SK-N-SH (cell line): ENCODE results near the gene GGCT. TPM values are rescaled to one million over a fixed set of nuclear protein-coding genes. Genes with fewer than 3 reads are reported as not detected.

Experiments used
- CTCF ChIA-PET: fragments of 300-600, 350-600 bp; formaldehyde crosslinking; extraction: SDS; loops from one replicate; lab custom pipeline; 2021; lab: Yijun Ruan, JAX
- POLR2A ChIA-PET: fragments of 350-600 bp; sonication (Branson Sonifier 250); formaldehyde crosslinking; extraction: SDS; loops from one replicate; lab custom pipeline; 2020; ENCODE audit warnings: antibody characterized with exemption, inconsistent platforms; lab: Yijun Ruan, JAX
- DNase-seq: peaks from one replicate; pipeline ENCODE4 v3.0.0; 2012
- H2AFZ ChIP-seq: fragments of 200-600 bp; sonication (generic); 2 replicates; pipeline ENCODE4 v1.8.1; 2016; ENCODE audit warnings: antibody characterized with exemption, mild to moderate bottlenecking, low read depth
- H3F3A ChIP-seq: fragments of 200-600 bp; sonication (generic); replicated peaks from 2 replicates; pipeline ENCODE3; 2016; ENCODE audit warnings: antibody characterized with exemption, mild to moderate bottlenecking; ENCODE audit not compliant: insufficient read depth
- H3K27ac ChIP-seq, 2 experiments: fragments of 200-500 bp in 1 of 2; fragments of 200-600 bp in 1 of 2; sonication (Bioruptor generic) in 1 of 2; sonication (generic), shearing (Covaris generic) in 1 of 2; 2 replicates each; pipeline versions ENCODE4 v1.5.1 to v1.6.1; 2014 to 2016; ENCODE audit warnings: low read depth in 2 of 2, inconsistent platforms in 1 of 2, low read length in 1 of 2, mild to moderate bottlenecking in 1 of 2, mixed read lengths in 1 of 2
- H3K27me3 ChIP-seq: fragments of 200-600 bp; sonication (generic), shearing (Covaris generic); 2 replicates; pipeline ENCODE4 v1.6.1; 2016; ENCODE audit warnings: mixed run types; ENCODE audit not compliant: insufficient read depth
- H3K36me3 ChIP-seq, 2 experiments: fragments of 200-500 bp in 1 of 2; fragments of 200-600 bp in 1 of 2; sonication (Bioruptor generic) in 1 of 2; sonication (generic) in 1 of 2; replicated peaks in 1 of 2; 2 replicates each; pipeline versions ENCODE3 to v1.5.1; 2014 to 2016; ENCODE audit warnings: low read length in 1 of 2, mild to moderate bottlenecking in 1 of 2; ENCODE audit not compliant: insufficient read depth in 2 of 2, control insufficient read depth in 1 of 2
- H3K4me1 ChIP-seq, 2 experiments: fragments of 200-500 bp in 1 of 2; fragments of 200-600 bp in 1 of 2; sonication (Bioruptor generic) in 1 of 2; sonication (generic), shearing (Covaris generic) in 1 of 2; 2 replicates each; pipeline versions ENCODE4 v1.5.1 to v1.6.1; 2014 to 2016; ENCODE audit warnings: low read depth in 1 of 2, low read length in 1 of 2, mixed run types in 1 of 2; ENCODE audit not compliant: insufficient read depth in 2 of 2, control insufficient read depth in 1 of 2
- H3K4me2 ChIP-seq: fragments of 200-600 bp; sonication (generic), shearing (Covaris generic); 2 replicates; pipeline ENCODE4 v1.6.1; 2017; ENCODE audit warnings: mixed run types
- H3K4me3 ChIP-seq, 2 experiments: fragments of 200-500 bp in 1 of 2; fragments of 200-600 bp in 1 of 2; sonication (Bioruptor generic) in 1 of 2; sonication (generic), shearing (Covaris generic) in 1 of 2; 2 replicates each; pipeline versions ENCODE4 v1.5.1 to v1.8.1; 2014 to 2016; ENCODE audit warnings: low read depth in 2 of 2, inconsistent platforms in 1 of 2, low read length in 1 of 2, mild to moderate bottlenecking in 1 of 2, mixed read lengths in 1 of 2, moderate library complexity in 1 of 2
- H3K79me2 ChIP-seq: fragments of 200-600 bp; sonication (generic); 2 replicates; pipeline ENCODE4 v1.8.1; 2017; ENCODE audit warnings: mild to moderate bottlenecking; ENCODE audit not compliant: insufficient read depth
- H3K9ac ChIP-seq: fragments of 200-600 bp; sonication (generic); 2 replicates; pipeline ENCODE4 v1.6.1; 2017; ENCODE audit warnings: mixed run types
- H3K9me2 ChIP-seq: fragments of 200-600 bp; sonication (generic); 2 replicates; pipeline ENCODE4 v1.6.1; 2017; ENCODE audit warnings: mixed run types
- H3K9me3 ChIP-seq: fragments of 200-600 bp; sonication (generic); 2 replicates; pipeline ENCODE4 v1.6.1; 2017; ENCODE audit warnings: mixed run types, mild to moderate bottlenecking, moderate library complexity
- H4K20me1 ChIP-seq: fragments of 200-600 bp; sonication (generic); 2 replicates; pipeline ENCODE4 v1.6.1; 2017; ENCODE audit warnings: mild to moderate bottlenecking, mixed run types; ENCODE audit not compliant: insufficient read depth
- CHD2 ChIP-seq: fragments of 150-350 bp; IDR thresholded peaks from 2 replicates; pipeline ENCODE4 v1.6.1; 2018; ENCODE audit warnings: low read length; ENCODE audit not compliant: partially characterized antibody
- CTCF ChIP-seq: fragments of 200-600 bp; sonication (generic); IDR thresholded peaks from 2 replicates; pipeline ENCODE4 v1.6.1; 2017; ENCODE audit warnings: antibody characterized with exemption, mild to moderate bottlenecking, moderate library complexity
- EP300 ChIP-seq, 2 experiments: IDR thresholded peaks; 2 replicates each; pipeline versions ENCODE4 v1.4.0 to v1.6.1; 2012; ENCODE audit warnings: borderline replicate concordance in 1 of 2, low read depth in 1 of 2, low read length in 1 of 2
- EZH2phosphoT487 ChIP-seq: fragments of 200-600 bp; sonication (generic); IDR thresholded peaks from 2 replicates; pipeline ENCODE4 v1.6.1; 2017; ENCODE audit warnings: low read depth, mixed run types, mild to moderate bottlenecking, antibody characterized with exemption, moderate library complexity, borderline replicate concordance
- FOXJ3 ChIP-seq: sonication (generic); formaldehyde crosslinking; IDR thresholded peaks from 2 replicates; pipeline ENCODE4 v1.5.1; 2020; ENCODE audit warnings: mild to moderate bottlenecking, missing genetic modification reagents
- GABPA ChIP-seq: IDR thresholded peaks from 2 replicates; pipeline ENCODE4 v1.4.0; 2012; ENCODE audit warnings: low read depth, mild to moderate bottlenecking
- GATA2 ChIP-seq: sonication (generic); formaldehyde crosslinking; IDR thresholded peaks from 2 replicates; pipeline ENCODE4 v1.5.0; 2020; ENCODE audit warnings: mild to moderate bottlenecking, missing genetic modification reagents
- JUND ChIP-seq: IDR thresholded peaks from 2 replicates; pipeline ENCODE4 v1.4.0; 2012
- MEF2A ChIP-seq: IDR thresholded peaks from 2 replicates; pipeline ENCODE4 v1.4.0; 2012; ENCODE audit warnings: low read depth, borderline replicate concordance
- MXI1 ChIP-seq: IDR thresholded peaks from 2 replicates; pipeline ENCODE4 v1.6.1; 2012; ENCODE audit warnings: mild to moderate bottlenecking, low read depth, low read length, improper control_type of control experiment
- NFIC ChIP-seq: IDR thresholded peaks from 2 replicates; pipeline ENCODE4 v1.4.0; 2012; ENCODE audit warnings: borderline replicate concordance
- RAD21 ChIP-seq: IDR thresholded peaks from 2 replicates; pipeline ENCODE4 v1.6.1; 2012; ENCODE audit warnings: mild to moderate bottlenecking, low read length
- RCOR1 ChIP-seq: fragments of 150-350 bp; IDR thresholded peaks from 2 replicates; pipeline ENCODE4 v1.6.1; 2017; ENCODE audit warnings: antibody characterized with exemption, low read length
- SIN3A ChIP-seq: IDR thresholded peaks from 2 replicates; pipeline ENCODE4 v1.6.1; 2012; ENCODE audit warnings: low read depth, mild to moderate bottlenecking, low read length, moderate library complexity, borderline replicate concordance
- SMC3 ChIP-seq: IDR thresholded peaks from 2 replicates; pipeline ENCODE4 v1.6.1; 2012; ENCODE audit warnings: low read depth, low read length, improper control_type of control experiment
- TAF1 ChIP-seq: IDR thresholded peaks from 2 replicates; pipeline ENCODE4 v1.6.1; 2012; ENCODE audit warnings: low read depth, mild to moderate bottlenecking, low read length, moderate library complexity, borderline replicate concordance
- TCF12 ChIP-seq: IDR thresholded peaks from 2 replicates; pipeline ENCODE4 v1.4.0; 2012
- TEAD4 ChIP-seq: IDR thresholded peaks from 2 replicates; pipeline ENCODE4 v1.4.0; 2012; ENCODE audit warnings: mild to moderate bottlenecking, borderline replicate concordance; ENCODE audit not compliant: insufficient read depth
- YY1 ChIP-seq: IDR thresholded peaks from 2 replicates; pipeline ENCODE4 v1.4.0; 2012; ENCODE audit warnings: low read depth, mild to moderate bottlenecking
- ZBTB33 ChIP-seq: IDR thresholded peaks from 2 replicates; pipeline ENCODE4 v1.4.0; 2012; ENCODE audit warnings: low read depth, borderline replicate concordance
- WGBS: methylation state at CpG from one replicate; pipeline ENCODE4 v1.1.6; 2017; ENCODE audit warnings: low lambda C conversion rate; 5-methylcytosine and 5-hydroxymethylcytosine counted together
- polyA plus RNA-seq, 3 experiments: library from polyadenylated mRNA; depleted of rRNA; stranded (reverse); fragments of >200 nt; gene quantifications; 2 replicates each; pipeline ENCODE4 v1.2.3, GENCODE V29; 2012

The GGCT gene
- polyA plus RNA-seq, 1 of the 3 experiments (the other 2 are of a cell fraction), result 20.8 TPM

- Histone ChIP-seq H3K4me2 (no peak overlapping the region), H3K4me3 (no peak overlapping the region), H3K9me3 (no peaks in the 10 kb centered on the region), H3K27me3 (no peaks in the 10 kb centered on the region), H3K36me3 (peaks cover 0 to 8% of the 10 kb centered on the region in 2 experiments), H3F3A (no peaks in the 10 kb centered on the region), H4K20me1 (no peaks in the 10 kb centered on the region), H2AFZ (no peak overlapping the region), H3K27ac (peak overlapping the region in 1 of 2 experiments; percentile 98; a peak in 2 of 4 replicates), H3K79me2 (peaks cover 38% of the 10 kb centered on the region), H3K9ac (no peak overlapping the region), H3K4me1 (peaks cover 14 to 73% of the 10 kb centered on the region in 2 experiments), H3K9me2 (no peaks in the 10 kb centered on the region)
- no peak for DNase-seq
- TF ChIP-seq TCF12 (no peak), TAF1 (no peak), MXI1 (no peak), CTCF (no peak), EP300 (IDR thresholded peaks at IDR 0.05; ENCODE audit: borderline replicate concordance in 1 of 2, low read depth in 1 of 2, low read length in 1 of 2) (no peak), SMC3 (no peak), ZBTB33 (no peak), NFIC (no peak), YY1 (no peak), SIN3A (no peak), MEF2A (no peak), EZH2phosphoT487 (no peak), GABPA (no peak), FOXJ3 (CRISPR knock-in tag) (no peak), CHD2 (no peak), JUND (no peak), GATA2 (CRISPR knock-in tag) (no peak), RAD21 (no peak), RCOR1 (no peak), TEAD4 (no peak)
- ChIA-PET POLR2A (interaction anchor here (1.0 to 2.1 kb wide), 2 partner anchors 12 kb away, joined by 4 to 8 read pairs; no protein-coding TSS in a partner anchor), CTCF (interaction anchor here (0.6 to 3.5 kb wide), 3 partner anchors 23 to 397 kb away, joined by 3 to 17 read pairs (median 5); no protein-coding TSS in a partner anchor)
- WGBS, result 94% methylated on average over 4 of the region's 4 CpGs
These were observed 32.4 kb downstream of the GGCT start for GRCh38 chr7:30472081-30472783.
